Stimulated activated CD4-positive, alpha-beta T cell treated with anti-CD3 and anti-CD28 coated beads, TNF-alpha, amount 100 ng/mL, for 24 hours (primary cell): ENCODE results near the gene PRND.
"Not testable (repeated sequence)": the region's sequence is repeated elsewhere in the genome, so short reads cannot be mapped to it uniquely, and the experiment has no call there.

Experiments
- DNase-seq, 3 experiments: peaks; one replicate each; pipeline ENCODE4 v3.0.0-alpha.2; 2020; ENCODE audit warnings: low read depth in 3 of 3

PRND gene, protein sequence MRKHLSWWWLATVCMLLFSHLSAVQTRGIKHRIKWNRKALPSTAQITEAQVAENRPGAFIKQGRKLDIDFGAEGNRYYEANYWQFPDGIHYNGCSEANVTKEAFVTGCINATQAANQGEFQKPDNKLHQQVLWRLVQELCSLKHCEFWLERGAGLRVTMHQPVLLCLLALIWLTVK

GRCh38 chr20:4721719-4722118 lies at the start of gene PRND:
Gene PRND, plus strand, starts transcription at chr20:4721909. Its CDS starts 2,643 bp downstream, at chr20:4724552.
- no peak for DNase-seq

GRCh38 chr20:4672948-4673347 lies 48.8 kb upstream of the PRND start:
- no peak for DNase-seq

DNA sequence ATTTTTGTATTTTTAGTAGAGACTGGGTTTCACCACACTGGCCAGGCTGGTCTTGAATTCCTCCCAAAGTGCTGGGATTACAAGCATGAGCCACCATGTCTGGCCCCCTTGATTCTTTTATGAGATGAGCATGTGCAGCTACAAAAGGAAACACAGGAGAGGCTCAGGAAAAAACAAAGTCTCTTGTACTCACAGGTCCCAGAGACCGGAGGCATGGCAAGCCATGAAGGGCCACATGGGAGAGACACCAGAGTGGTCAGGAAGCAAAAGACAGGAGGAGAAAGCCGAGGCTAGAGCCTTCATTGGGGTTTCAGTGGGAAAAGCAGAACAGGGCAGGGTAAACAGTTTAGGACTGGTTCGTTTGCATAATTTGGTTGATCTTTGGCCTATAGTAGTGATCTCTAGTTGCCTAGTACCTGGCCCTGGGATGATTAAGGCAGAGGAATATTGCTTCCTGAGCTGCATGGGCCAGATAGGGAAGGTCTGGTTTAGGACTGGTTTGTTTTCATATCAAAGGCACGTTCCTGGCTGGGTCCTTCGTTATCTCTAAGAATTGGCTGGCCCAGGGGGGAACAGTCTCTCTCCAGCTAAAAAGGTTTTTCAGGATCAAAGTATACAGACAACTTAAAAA lies 48.2 kb upstream of the PRND start:
- no peak for DNase-seq

DNA sequence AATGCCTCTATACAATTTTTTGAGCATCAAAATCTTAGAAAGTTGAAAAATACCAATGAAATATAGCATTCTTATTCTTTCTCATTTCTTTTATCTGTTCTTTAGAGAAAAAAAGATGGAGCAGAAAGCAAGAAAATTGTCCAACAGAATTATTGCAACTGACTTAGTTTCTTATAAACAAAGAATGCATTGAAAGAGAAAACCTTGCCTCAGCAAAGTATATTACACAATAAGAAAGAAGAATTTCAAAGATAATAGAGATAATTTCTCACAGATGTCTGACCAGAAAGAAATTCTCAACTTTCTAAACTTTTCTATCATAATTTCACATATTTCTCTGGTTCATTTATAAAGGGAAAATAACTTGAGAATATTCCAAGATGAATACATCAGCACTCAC lies 47.0 kb upstream of the PRND start:
- no peak for DNase-seq

DNA sequence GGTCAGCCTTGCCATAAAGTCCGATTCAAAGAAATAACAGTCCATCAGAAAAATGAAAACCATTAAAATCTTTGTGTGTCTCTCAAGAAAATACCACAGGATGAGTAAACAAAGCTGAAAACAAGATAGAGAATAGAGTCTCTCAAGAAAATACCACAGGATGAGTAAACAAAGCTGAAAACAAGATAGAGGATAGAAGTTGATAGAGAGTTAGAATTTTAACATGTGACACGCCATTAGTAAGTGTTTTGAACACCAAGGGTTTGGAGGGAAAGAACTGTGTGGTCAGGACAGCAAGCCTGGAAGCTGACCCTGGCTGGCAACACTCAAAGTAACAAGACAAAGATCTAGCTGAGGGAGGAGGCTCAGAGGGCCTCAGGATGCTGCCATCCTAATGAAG lies 43.9 kb upstream of the PRND start:
- no peak for DNase-seq

GRCh38 chr20:4681401-4681800 lies 40.3 kb upstream of the PRND start:
- DNase-seq = no peak

DNA sequence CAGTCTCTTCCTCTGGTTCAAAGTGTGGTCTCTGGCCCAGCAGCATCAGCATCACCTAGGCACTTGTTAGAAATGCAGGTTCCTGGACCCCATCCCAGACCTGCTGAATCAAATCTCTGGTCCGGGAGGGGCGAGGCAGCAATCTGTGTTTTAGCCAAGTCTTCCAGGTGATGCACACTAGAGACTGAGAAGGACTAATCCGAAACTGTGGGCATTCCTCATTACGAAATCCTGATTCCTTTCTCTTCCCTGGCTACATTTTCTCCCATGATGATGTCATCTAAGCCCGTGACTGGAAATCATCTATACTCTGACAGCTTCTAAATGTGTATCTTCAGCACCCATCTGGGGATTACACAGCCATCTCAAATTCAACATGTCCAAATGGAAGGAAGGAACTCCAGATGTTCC lies 39.7 kb upstream of the PRND start:
- no peak for DNase-seq

DNA sequence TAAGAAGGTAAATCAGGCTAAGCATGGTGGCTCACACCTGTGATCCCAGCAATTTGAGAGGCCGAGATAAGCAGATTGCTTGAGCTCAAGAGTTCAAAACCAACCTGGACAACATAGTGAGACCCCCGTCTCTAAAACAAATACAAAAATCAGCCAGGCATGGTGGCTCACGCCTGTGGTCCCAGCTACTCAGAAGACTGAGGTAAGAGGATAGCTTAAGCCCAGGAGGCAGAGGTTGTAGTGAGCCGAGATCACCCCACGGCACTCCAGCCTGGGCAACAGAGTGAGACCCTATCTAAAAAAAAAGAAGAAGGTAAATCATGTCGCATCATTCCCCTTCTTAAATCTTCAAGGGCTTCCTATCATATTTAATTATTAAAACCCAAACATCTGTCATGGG lies 39.0 kb upstream of the PRND start:
- no peak for DNase-seq

DNA sequence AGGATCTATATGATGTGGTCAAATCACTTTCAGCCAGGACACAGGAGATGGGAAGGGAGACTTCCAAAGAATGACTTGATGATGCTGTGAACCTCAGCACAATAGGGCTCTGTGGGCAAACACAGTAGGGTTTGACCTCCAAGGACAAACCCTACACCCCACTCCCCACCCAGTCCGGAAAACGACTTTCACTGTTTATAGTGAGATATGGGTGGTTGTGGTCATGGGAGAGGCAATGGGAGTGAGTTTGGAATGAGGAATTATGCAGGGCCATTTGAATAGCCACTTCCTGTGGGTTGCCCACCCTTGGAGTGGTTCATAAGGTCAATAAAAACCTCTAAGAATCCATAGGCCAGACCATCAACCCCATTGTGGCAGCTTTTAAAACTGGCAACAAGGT lies 38.4 kb upstream of the PRND start:
- DNase-seq = no peak

- no peak for DNase-seq
These were observed 36.8 kb upstream of the PRND start for GRCh38 chr20:4684837-4685413.

GRCh38 chr20:4685923-4686221 lies 35.8 kb upstream of the PRND start:
- DNase-seq = no peak

DNA sequence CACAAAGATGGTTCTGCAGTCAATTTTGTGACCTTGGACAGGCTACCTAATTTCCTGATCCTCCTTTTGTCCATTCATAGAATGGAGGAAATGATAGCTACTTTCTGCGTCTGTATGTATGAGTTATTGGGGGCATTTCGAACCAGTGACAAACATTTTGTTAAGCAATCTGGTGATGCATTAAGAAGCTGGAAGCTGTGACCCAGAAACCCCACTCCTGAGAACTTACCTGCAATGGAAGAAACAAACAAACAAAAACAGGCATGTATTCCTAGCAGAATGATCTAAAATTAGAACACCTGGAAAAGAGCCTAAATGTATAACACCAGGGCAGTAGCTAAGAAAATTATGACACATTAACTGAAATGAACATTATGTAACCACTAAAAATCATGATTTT lies 33.4 kb upstream of the PRND start:
- no peak for DNase-seq

DNA sequence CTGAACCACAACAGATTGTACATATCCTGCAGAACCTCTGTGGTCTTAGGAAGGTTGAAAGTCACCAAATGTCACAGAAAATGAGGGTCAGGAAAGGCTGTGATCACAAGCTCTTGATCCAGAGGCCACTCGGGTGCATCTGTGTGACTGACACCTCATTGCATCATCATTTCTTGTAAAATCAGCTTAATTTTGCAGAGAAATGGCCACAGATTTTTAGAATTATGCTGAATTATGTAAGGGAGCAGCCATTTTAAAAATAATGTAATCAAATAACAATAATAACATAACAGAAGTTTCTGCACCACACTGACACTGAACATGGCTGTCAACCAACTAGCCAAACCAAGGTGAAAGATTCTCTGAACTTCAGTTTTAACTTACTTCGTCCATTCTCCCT lies 32.5 kb upstream of the PRND start:
- no peak for DNase-seq

GRCh38 chr20:4691753-4692152 lies 30.0 kb upstream of the PRND start:
- no peak for DNase-seq

DNA sequence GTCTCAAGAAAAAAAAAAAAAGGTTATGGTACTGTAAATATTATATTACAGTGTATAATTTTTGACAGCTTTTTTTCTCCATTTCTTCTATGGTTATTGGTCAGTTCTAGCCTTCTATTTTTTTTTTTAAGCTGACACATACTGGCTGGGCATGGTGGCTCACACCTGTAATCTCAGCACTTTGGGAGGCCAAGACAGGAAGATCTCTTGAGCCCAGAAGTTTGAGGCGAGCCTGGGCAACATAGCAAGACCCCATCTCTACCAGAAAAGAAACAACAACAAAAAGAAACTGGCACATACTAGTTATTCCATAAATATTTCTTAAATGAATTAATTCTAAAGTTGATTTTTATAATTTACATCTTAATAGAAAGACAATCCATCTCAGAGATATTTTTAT lies 27.6 kb upstream of the PRND start:
- DNase-seq = no peak

DNA sequence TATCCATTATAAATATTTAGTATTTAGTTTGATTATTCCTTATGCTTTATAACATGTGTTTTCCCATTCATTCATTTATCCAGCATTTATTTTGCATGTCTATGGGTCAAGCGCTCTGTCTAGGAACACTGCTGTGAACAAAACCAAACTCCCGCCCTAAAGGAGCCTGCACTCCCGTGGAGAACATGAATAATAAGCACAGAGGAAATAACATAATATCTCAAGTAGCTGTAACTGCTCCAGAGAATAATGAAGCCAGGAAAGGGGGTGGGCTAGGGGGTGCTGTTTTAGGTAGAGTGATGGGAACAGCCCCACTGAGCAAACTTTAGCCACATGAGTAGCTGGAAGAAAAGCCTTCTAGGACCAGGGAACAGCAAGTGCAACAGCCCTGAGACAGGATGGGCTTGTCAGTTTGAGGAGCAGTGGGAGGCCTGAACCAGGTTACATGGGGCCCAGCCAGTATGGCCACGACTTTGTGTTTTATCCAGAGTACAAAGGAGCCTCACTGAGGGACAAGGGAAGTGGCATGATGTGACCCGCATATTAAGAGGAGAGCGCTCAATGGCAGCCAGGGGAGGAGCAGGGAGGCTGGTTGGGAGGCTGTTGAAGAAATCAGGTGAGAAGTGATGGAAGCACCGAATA lies 24.4 kb upstream of the PRND start:
- DNase-seq = no peak

DNA sequence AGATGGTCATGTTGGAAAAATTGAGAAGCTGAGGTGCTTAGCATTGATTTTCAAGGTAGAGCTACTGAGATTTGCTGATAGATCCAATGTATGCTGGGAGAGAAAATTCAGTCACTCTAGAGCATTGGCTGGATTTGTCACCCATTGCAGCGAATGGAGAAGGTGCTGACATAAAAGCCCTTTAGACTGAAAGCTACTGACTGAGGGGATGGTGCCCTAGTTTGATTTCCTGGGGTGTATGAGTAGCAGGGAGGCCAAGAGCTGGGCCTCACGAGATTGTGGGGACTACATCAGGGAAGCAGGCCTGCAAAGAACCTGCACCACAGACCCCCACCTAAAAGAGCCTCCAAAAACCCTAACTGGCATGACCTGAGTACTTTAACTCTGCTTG lies 23.9 kb upstream of the PRND start:
- no peak for DNase-seq

- DNase-seq = no peak
These were observed 22.5 kb upstream of the PRND start for GRCh38 chr20:4699216-4699615.

- no peak for DNase-seq
These were observed 21.8 kb upstream of the PRND start for GRCh38 chr20:4699957-4700356.

GRCh38 chr20:4702562-4703280 lies 19.0 kb upstream of the PRND start:
- no peak for DNase-seq

DNA sequence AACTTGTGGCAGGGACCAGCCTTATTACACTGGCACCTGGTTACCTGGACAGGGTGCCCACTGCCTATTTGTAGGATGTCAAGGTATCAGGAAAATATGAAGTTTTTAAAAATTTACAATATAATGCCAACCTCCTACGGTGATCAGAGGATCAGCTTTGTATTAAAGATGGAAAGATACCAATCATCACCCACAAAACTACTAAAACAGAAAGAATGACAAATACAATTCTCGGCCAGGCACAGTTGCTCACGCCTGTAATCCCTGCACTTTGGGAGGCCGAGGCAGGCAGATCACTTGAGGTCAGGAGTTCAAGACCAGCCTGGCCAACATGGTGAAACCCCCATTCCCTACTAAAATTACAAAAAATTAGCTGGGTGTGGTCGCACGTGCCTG lies 18.4 kb upstream of the PRND start:
- no peak for DNase-seq

- DNase-seq = not testable (repeated sequence)
These were observed 14.8 kb upstream of the PRND start for GRCh38 chr20:4706941-4707340.

GRCh38 chr20:4708036-4708435 lies 13.7 kb upstream of the PRND start:
- DNase-seq = no peak
